Loucy (cell line): ENCODE data around the gene LYPLA2.

Experiments used
- EZH2phosphoT487 ChIP-seq: fragments of 200-600 bp; IDR thresholded peaks from 2 replicates; pipeline ENCODE4 v1.6.1; 2018; ENCODE audit warnings: antibody characterized with exemption, mild to moderate bottlenecking, moderate library complexity, borderline replicate concordance
- TF ChIP-seq, protein P1 (sequence below): fragments of 200-600 bp; sonication (generic); conservative IDR thresholded peaks from 2 replicates; pipeline ENCODE4 v1.5.1; 2014; ENCODE audit warnings: mild to moderate bottlenecking, antibody characterized with exemption, low read length

DNA sequence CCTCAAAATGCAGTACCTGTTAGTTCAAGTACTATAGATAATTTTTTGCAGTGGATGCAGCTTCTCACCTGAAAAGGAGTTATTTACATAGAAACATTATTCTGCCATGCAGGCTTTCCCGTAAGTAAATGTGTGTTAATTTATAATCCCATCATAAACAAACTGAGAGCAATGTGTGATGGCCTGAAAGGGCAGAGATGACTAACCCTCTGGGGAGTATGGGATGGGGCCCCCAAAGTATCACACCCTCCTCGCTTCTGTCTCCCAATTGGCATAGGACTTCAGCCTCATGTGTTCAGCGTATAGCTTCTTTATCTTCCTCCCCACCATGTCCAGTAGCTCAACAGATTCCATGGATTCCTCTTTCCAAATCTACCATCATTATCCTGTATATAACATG, 26.7 kb downstream of the LYPLA2 start:
- TF ChIP-seq, protein P1, sequence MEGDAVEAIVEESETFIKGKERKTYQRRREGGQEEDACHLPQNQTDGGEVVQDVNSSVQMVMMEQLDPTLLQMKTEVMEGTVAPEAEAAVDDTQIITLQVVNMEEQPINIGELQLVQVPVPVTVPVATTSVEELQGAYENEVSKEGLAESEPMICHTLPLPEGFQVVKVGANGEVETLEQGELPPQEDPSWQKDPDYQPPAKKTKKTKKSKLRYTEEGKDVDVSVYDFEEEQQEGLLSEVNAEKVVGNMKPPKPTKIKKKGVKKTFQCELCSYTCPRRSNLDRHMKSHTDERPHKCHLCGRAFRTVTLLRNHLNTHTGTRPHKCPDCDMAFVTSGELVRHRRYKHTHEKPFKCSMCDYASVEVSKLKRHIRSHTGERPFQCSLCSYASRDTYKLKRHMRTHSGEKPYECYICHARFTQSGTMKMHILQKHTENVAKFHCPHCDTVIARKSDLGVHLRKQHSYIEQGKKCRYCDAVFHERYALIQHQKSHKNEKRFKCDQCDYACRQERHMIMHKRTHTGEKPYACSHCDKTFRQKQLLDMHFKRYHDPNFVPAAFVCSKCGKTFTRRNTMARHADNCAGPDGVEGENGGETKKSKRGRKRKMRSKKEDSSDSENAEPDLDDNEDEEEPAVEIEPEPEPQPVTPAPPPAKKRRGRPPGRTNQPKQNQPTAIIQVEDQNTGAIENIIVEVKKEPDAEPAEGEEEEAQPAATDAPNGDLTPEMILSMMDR = no peak
- no peak for TF ChIP-seq EZH2phosphoT487
